Thyroid gland (tissue), 4 donors: Measurements from ENCODE around the gene ZNF407. TPM values are rescaled to one million over a fixed set of nuclear protein-coding genes. Genes with fewer than 3 reads are reported as not detected.

Experiments used
- DNase-seq, 2 donors: peaks; one replicate each; pipeline ENCODE4 v3.0.0-alpha.2; 2019
- H3K27ac ChIP-seq, 3 donors: fragments of 200-600 bp; sonication (generic); 1 replicate in 2 of 3; 2 replicates in 1 of 3; pipeline ENCODE4 v1.5.1; 2016 to 2019; ENCODE audit warnings: mild to moderate bottlenecking in 1 of 3, moderate library complexity in 1 of 3
- H3K27me3 ChIP-seq: fragments of 200-600 bp; sonication (generic); one replicate; pipeline ENCODE4 v1.5.1; 2019
- H3K36me3 ChIP-seq, 2 donors: fragments of 200-600 bp; sonication (generic); one replicate each; pipeline ENCODE4 v1.5.1; 2016 to 2019
- H3K4me1 ChIP-seq, 2 donors: fragments of 200-600 bp; sonication (generic); one replicate each; pipeline ENCODE4 v1.5.1; 2017 to 2019
- H3K4me3 ChIP-seq, 3 donors: fragments of 200-600 bp; sonication (generic); replicated peaks in 1 of 3; 1 replicate in 2 of 3; 2 replicates in 1 of 3; pipeline ENCODE4 v1.5.1; 2016; ENCODE audit warnings: mild to moderate bottlenecking in 1 of 3
- H3K9me3 ChIP-seq: fragments of 200-600 bp; sonication (generic); one replicate; pipeline ENCODE4 v1.5.1; 2017
- CTCF ChIP-seq, 6 experiments: fragments of 200-600 bp in 3 of 6; fragments of 450-650 bp in 3 of 6; sonication (generic) in 3 of 6; IDR thresholded peaks; one replicate each; pipeline ENCODE4 v1.5.1; 2016 to 2019; ENCODE audit warnings: antibody characterized with exemption in 6 of 6, mild to moderate bottlenecking in 2 of 6, inconsistent platforms in 1 of 6, moderate library complexity in 1 of 6
- POLR2A ChIP-seq, 2 donors: fragments of 450-650 bp; IDR thresholded peaks; one replicate each; pipeline ENCODE4 v1.6.1; 2017; ENCODE audit warnings: antibody characterized with exemption in 2 of 2, mild to moderate bottlenecking in 2 of 2, moderate library complexity in 1 of 2
- WGBS, 2 donors: methylation state at CpG; one replicate each; pipeline ENCODE4 v1.1.5; 2017; 5-methylcytosine and 5-hydroxymethylcytosine counted together
- intact Hi-C: fragments of 100-400 bp; cut with DNase I; formaldehyde crosslinking; loops from one replicate; pipeline ENCODE4 v1.15.1; 2023
- total RNA-seq, 4 donors: library from RNA; depleted of rRNA; stranded (reverse); fragments of >200 nt; gene quantifications; one replicate each; pipeline ENCODE4 v1.2.3, GENCODE V29; 2016

Gene ZNF407
- total RNA-seq, 4 donors from 2014 or later = 20.2 to 40.0 (median 26.4) TPM

- no peaks in the 10 kb centered on the region for H3K9me3 ChIP-seq
- DNase-seq = no peak
- no peaks in the 10 kb centered on the region for H3K27me3 ChIP-seq
- TF ChIP-seq CTCF (IDR thresholded peaks at IDR 0.05) (no peak), POLR2A (IDR thresholded peaks at IDR 0.05) (no peak)
- H3K4me3 ChIP-seq = no peak overlapping the region
- no peaks in the 10 kb centered on the region for H3K36me3 ChIP-seq
- intact Hi-C loops = no loop called here
- H3K27ac ChIP-seq = no peak overlapping the region
- peaks cover 0 to 5% of the 10 kb centered on the region in 2 donors for H3K4me1 ChIP-seq
These were observed 234.7 kb downstream of the ZNF407 start for GRCh38 chr18:74832381-74832780.

- Histone ChIP-seq H3K4me1 (peaks cover 0 to 5% of the 10 kb centered on the region in 2 donors), H3K36me3 (no peaks in the 10 kb centered on the region), H3K9me3 (no peaks in the 10 kb centered on the region), H3K4me3 (no peak overlapping the region), H3K27me3 (no peaks in the 10 kb centered on the region), H3K27ac (no peak overlapping the region)
- intact Hi-C loops = no loop called here
- 97 to 98% methylated on average over 1 of the region's 1 CpG for WGBS, 2 donors
- no peak for DNase-seq
- TF ChIP-seq POLR2A (IDR thresholded peaks at IDR 0.05) (no peak), CTCF (IDR thresholded peaks at IDR 0.05) (no peak)
These were observed 235.3 kb downstream of the ZNF407 start for GRCh38 chr18:74832999-74833398.

GRCh38 chr18:74834424-74835309, 237.0 kb downstream of the ZNF407 start:
- no peaks in the 10 kb centered on the region for H3K4me1 ChIP-seq
- no peak overlapping the region for H3K27ac ChIP-seq
- WGBS, 2 donors = 83 to 84% methylated on average over 9 of the region's 9 CpGs
- no peaks in the 10 kb centered on the region for H3K27me3 ChIP-seq
- no peak for TF ChIP-seq POLR2A (IDR thresholded peaks at IDR 0.05)
- no peak for TF ChIP-seq CTCF (IDR thresholded peaks at IDR 0.05)
- H3K9me3 ChIP-seq = no peaks in the 10 kb centered on the region
- no peaks in the 10 kb centered on the region for H3K36me3 ChIP-seq
- no peak for DNase-seq
- H3K4me3 ChIP-seq = no peak overlapping the region
- intact Hi-C loops = no loop called here

GRCh38 chr18:74836296-74837139, 238.8 kb downstream of the ZNF407 start:
- Histone ChIP-seq H3K36me3 (no peaks in the 10 kb centered on the region), H3K9me3 (no peaks in the 10 kb centered on the region), H3K27me3 (no peaks in the 10 kb centered on the region), H3K27ac (no peak overlapping the region), H3K4me3 (no peak overlapping the region), H3K4me1 (no peaks in the 10 kb centered on the region)
- intact Hi-C loops = no loop called here
- TF ChIP-seq POLR2A (IDR thresholded peaks at IDR 0.05) = no peak
- no peak for TF ChIP-seq CTCF (IDR thresholded peaks at IDR 0.05)
- WGBS, 2 donors = 71 to 76% methylated on average over 8 of the region's 8 CpGs
- DNase-seq = no peak
